ENCODE data around the gene TYK2.
"Not testable (repeated sequence)": the region's sequence is repeated elsewhere in the genome, so short reads cannot be mapped to it uniquely, and the experiment has no call there.

TYK2 gene

GRCh38 chr19:10380313-10381102 is at the start of gene TYK2:
Gene TYK2 (minus strand): TSS chr19:10380572. CDS start chr19:10378406, 2,166 bp downstream.
- peak; percentile 90 to 97 (median 95) for DNase-seq (ENCODE audit: low read depth in 3 of 3)

DNA sequence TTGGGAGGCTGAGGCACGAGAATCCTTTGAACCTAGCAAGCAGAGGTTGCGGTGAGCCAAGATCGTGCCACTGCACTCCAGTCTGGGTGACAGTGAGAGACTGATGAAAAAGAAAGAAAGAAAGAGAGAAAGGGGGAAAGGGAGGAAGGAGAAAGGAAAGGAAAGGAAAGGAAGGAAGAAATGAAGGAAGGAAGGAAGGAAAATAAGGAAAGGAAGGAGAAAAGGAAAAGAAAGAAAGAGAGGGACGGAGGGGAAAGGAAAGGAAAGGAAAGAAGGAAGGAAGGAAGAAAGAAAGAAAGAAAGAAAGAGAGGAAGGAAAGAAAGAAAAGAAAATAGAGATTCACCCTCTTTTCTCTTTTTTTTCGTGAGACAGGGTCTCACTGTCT is 48.6 kb upstream of the TYK2 start:
- no peak for DNase-seq (ENCODE audit: low read depth in 3 of 3)

GRCh38 chr19:10427169-10427568 is 46.8 kb upstream of the TYK2 start:
- no peak for DNase-seq (ENCODE audit: low read depth in 3 of 3)

DNA sequence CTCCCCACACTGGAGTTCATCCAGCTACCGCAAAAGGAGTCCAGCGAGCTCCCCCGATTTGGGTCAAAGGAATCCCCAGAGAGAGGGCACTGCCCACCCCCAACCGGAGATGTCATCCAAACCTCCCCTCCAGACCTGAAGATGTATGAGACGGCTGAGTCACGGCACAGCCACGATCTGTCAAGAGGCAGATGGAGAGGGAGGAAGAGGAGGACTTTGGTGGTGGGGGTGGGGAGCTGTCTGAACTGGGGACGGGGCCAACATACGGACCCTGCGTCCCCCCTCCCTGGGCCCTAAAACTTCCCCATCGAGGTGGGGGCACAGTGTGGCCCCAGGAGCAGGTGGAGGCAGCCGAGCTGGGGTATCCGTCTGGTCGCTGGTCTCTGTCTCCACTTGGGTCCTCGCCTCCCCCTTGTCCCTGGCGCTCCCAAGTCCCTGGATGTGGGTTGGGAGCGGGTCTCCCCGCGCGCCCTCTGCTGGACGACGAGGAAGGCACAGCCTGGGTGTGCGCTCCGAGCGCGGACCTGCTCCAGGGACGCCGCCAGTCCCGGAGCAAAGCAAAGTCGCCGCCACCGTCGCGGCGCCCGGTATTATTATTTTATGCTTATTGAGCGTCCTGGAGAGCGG is 43.8 kb upstream of the TYK2 start:
- peak in 1 of 3 experiments; percentile 66 for DNase-seq (ENCODE audit: low read depth in 3 of 3)

GRCh38 chr19:10422846-10423245 is 42.5 kb upstream of the TYK2 start:
- DNase-seq (ENCODE audit: low read depth in 3 of 3) = no peak

DNA sequence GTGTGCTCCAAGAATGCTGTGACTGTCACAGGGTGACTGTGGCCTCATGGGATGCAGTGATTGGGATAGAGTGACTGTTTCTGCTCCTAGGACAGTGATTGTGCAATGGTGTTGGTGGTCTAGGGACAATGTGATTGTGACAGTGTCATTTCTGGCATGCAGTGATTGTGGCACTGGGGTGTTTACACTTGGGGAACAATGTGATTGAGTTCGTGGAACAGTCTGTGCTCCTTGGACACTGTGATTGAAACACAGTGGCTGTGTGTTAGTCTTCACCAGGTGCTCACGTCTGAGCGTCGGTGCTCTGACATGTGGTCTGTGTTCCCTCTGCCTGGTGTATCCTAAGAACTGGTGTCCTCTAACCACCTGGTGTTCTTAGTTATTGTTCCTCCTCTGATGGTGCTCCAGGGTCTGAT is 41.7 kb upstream of the TYK2 start:
- no peak for DNase-seq (ENCODE audit: low read depth in 3 of 3)

DNA sequence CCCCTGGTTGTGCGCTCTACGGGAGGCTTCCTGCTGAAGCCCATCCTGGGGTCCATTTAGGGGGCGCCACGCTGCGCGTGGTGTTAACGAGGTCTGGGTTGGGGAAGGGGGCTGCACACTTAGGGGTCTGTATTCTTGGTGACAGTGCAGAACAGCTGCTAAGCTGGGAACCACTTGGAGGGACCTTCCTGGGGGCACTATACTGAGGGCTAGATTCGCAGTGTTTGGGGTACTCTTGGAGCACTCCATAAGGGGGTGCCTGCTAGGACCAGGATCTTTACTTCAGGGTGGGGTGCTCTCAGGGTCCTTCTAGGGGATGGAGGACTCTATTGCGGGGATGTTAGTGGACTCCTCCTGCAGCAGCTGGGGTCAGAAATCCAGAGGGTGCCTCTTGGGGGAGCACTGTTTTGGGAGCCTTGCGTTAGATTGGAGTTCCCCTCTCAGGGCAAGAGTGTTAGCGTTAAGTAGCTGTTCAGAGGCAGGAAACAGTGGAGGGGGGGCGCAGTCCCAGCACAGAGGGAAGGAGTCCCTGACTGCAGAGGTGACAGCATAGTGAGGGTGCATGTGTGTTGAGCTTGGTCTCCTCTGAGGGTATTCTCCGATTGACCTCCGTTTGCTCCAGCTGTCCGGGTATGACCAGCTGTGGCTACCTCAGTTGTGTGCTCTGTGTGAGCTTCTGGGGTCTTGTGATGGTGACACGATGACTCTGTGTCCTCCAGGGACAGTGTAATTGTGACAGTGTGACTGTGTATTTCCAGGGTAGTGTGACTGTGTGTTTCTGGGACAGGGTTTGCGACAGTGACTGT is 41.1 kb upstream of the TYK2 start:
- no peak for DNase-seq (ENCODE audit: low read depth in 3 of 3)

GRCh38 chr19:10420444-10421239 is 40.3 kb upstream of the TYK2 start, which contains the start of gene PDE4A:
Gene PDE4A (plus strand): TSS chr19:10420538. CDS start chr19:10420765, 227 bp downstream.
- peak in 1 of 3 experiments; percentile 64 for DNase-seq (ENCODE audit: low read depth in 3 of 3)

GRCh38 chr19:10419646-10420443 is 39.5 kb upstream of the TYK2 start:
- peak in 1 of 3 experiments; percentile 44 for DNase-seq (ENCODE audit: low read depth in 3 of 3)

- no peak for DNase-seq (ENCODE audit: low read depth in 3 of 3)
Observed at GRCh38 chr19:10419200-10419645, 38.9 kb upstream of the TYK2 start.

- DNase-seq (ENCODE audit: low read depth in 3 of 3) = no peak
Observed at GRCh38 chr19:10418485-10419199, 38.3 kb upstream of the TYK2 start.

DNA sequence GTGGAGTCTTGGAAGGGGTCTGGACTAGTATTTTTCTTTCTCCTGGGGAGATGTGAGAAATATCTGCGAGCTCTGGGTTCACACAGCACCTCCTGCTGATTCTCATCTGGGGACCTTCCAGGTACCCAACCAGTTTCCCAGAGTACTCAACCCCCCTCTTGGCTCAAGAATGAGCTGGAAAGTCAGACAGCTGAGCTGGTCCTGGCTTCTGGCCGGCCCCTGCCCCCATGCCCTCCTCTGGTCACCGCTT is 37.8 kb upstream of the TYK2 start:
- DNase-seq (ENCODE audit: low read depth in 3 of 3) = no peak

DNA sequence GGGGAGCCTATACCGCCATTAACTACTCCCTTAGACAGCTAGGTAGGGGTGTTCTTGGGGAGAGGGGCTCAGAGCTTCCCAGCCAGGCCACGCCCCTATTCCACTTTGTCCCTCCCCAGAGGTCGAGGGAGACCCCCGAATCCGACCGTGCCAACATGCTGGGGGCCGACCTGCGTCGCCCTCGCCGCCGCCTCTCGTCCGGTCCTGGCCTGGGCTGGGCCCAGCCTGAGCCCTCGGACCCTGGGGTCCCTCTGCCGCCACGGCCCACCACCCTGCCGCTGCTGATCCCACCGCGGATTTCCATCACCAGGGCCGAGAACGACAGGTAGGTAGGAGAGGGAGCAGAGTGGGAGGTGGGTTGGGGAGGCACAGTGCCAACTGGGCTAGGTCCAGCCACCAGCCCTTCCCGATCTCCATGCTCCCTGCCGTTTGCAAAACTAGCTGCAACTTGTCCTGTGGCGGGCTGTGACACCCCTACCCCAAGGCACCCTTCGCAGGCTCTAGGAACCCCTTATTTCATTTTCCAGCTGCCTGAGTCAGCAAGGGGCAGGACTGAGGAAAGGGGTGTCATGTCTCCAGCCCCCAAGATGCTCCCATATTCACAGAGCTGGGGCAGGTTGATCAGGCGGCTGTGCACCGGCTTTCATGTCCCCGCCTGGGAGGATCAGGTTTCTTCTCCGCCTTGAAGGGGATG is 37.3 kb upstream of the TYK2 start:
- DNase-seq (ENCODE audit: low read depth in 3 of 3) = no peak

DNA sequence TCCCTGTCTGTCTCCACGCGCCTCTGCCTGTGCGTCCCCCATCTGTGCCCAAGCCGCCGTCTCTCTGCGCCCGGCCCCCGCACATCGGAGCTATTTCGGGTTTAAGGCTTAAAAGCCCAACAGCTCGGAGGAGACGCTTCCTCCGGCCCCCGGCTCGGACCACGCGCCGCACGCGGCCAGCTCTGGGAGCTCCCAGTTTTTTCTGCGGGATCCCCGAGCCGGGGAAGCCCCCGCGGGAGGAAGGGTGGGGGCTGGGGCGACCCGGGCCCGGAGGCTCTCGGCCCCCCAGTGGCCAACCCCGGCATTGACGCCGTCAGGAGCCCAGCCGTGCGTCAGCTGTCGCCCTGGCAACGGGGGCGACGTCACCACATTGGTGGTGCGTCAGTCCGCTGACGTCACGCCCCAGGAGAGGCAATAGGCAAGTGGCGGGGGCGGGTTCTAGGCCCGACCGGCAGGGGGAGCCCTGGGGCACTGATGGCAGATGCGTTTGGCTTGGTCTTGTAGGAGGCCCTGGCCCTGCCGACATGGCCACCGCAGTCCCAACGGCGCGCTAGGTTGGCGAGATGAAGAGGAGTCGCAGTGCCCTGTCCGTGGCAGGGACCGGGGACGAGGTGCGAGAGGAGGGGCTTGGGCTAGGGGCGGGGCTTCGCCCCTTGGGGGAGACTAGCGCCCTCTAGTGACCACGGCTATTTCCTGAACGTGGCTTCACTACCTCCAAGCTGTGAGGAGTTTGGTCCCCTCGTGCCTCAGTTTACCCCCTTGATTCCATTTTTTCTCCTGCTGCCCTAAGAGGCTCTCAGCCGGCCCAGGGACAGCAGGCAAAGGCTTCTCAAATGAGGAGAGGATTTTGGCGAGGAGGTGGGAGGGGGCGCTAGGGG is 36.2 kb upstream of the TYK2 start:
- DNase-seq (ENCODE audit: low read depth in 3 of 3) = peak; percentile 86 to 88 (median 87)

DNA sequence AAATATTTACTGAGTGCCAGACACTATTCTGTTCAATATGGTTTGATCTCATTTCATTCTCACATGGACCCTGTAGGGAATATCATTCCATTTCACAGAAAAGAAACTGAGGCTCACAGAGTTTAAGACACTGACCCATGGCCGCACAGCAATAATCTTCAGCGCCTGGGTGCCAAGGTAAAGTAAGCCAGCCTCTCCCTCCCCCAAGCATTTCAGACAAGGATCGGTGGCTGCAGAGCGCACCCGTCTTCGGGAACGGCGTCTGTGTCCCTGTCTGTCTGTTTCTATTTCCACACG is 35.7 kb upstream of the TYK2 start:
- DNase-seq (ENCODE audit: low read depth in 3 of 3) = no peak

- no peak for DNase-seq (ENCODE audit: low read depth in 3 of 3)
Observed at GRCh38 chr19:10412257-10412977, 32.0 kb upstream of the TYK2 start.

- not testable (repeated sequence) for DNase-seq (ENCODE audit: low read depth in 3 of 3)
Observed at GRCh38 chr19:10411224-10411623, 30.9 kb upstream of the TYK2 start.

Data from stimulated activated CD4-positive, alpha-beta T cell treated with anti-CD3 and anti-CD28 coated beads, TNF-alpha, amount 100 ng/mL, for 24 hours (primary cell).